Gastrocnemius medialis (tissue), 4 donors: ENCODE results near the gene ADGRF3. TPM values are rescaled to one million over a fixed set of nuclear protein-coding genes. Genes with fewer than 3 reads are reported as not detected.

ENCODE experiments used
- ATAC-seq, 2 donors: fragments of 150-250 bp; one replicate each; pipeline ENCODE4 v1.9.1; 2016
- DNase-seq, 2 donors: peaks; one replicate each; pipeline ENCODE4 v3.0.0-alpha.2; 2019
- H3K27ac ChIP-seq, 4 donors: fragments of 200-600 bp; sonication (generic); 1 replicate in 1 of 4; 2 replicates in 3 of 4; pipeline ENCODE4 v1.5.1; 2016 to 2018; ENCODE audit warnings: mild to moderate bottlenecking in 2 of 4, moderate library complexity in 1 of 4
- H3K27me3 ChIP-seq, 3 donors: fragments of 200-600 bp; sonication (generic) in 2 of 3; 1 replicate in 1 of 3; 2 replicates in 2 of 3; pipeline versions ENCODE4 v1.5.1 to v1.6.0; 2016 to 2019; ENCODE audit warnings: mild to moderate bottlenecking in 1 of 3, moderate library complexity in 1 of 3
- H3K36me3 ChIP-seq, 2 donors: fragments of 200-600 bp; sonication (generic) in 1 of 2; one replicate each; pipeline ENCODE4 v1.5.1; 2017 to 2018
- H3K4me1 ChIP-seq, 2 donors: fragments of 200-600 bp; sonication (generic) in 1 of 2; one replicate each; pipeline ENCODE4 v1.5.1; 2016 to 2017; ENCODE audit warnings: mild to moderate bottlenecking in 2 of 2
- H3K4me3 ChIP-seq, 4 donors: fragments of 200-600 bp; sonication (generic) in 3 of 4; 1 replicate in 1 of 4; 2 replicates in 3 of 4; pipeline ENCODE4 v1.5.1; 2016 to 2019; ENCODE audit warnings: mild to moderate bottlenecking in 2 of 4
- H3K9me3 ChIP-seq, 3 donors: fragments of 200-600 bp; sonication (generic) in 2 of 3; 1 replicate in 1 of 3; 2 replicates in 2 of 3; pipeline ENCODE4 v1.5.1; 2016 to 2019
- POLR2A ChIP-seq, 2 donors: fragments of 450-650 bp; IDR thresholded peaks; one replicate each; pipeline ENCODE4 v1.6.1; 2017; ENCODE audit warnings: antibody characterized with exemption in 2 of 2, mild to moderate bottlenecking in 2 of 2, moderate library complexity in 2 of 2
- in situ Hi-C, 4 donors: fragments of 200-750 bp; cut with MboI; loops; one replicate each; pipeline versions ENCODE4 v1.15.0 to v1.8.0; 2017; ENCODE audit warnings: low sequenced_read_pairs in 4 of 4
- intact Hi-C: fragments of 100-400 bp; cut with DNase I; formaldehyde crosslinking; loops from one replicate; pipeline ENCODE4 v1.15.1; 2023; ENCODE audit warnings: low total_unique reads
- total RNA-seq, 4 donors: library from RNA; depleted of rRNA; stranded (reverse); fragments of >200 nt; gene quantifications; one replicate each; pipeline versions ENCODE4 v1.1.0 to v1.2.3, GENCODE V29; 2016
- TF ChIP-seq, protein P1 (sequence below), 5 experiments: fragments of 450-650 bp in 3 of 5; fragments of 200-600 bp in 2 of 5; sonication (generic) in 2 of 5; IDR thresholded peaks in 4 of 5; conservative IDR thresholded peaks in 1 of 5; 1 replicate in 4 of 5; 2 replicates in 1 of 5; pipeline ENCODE4 v1.5.1; 2016 to 2019; ENCODE audit warnings: antibody characterized with exemption in 5 of 5, mild to moderate bottlenecking in 3 of 5, moderate library complexity in 3 of 5

ADGRF3 gene
- total RNA-seq, 4 donors from 2014 or later, result not detected

DNA sequence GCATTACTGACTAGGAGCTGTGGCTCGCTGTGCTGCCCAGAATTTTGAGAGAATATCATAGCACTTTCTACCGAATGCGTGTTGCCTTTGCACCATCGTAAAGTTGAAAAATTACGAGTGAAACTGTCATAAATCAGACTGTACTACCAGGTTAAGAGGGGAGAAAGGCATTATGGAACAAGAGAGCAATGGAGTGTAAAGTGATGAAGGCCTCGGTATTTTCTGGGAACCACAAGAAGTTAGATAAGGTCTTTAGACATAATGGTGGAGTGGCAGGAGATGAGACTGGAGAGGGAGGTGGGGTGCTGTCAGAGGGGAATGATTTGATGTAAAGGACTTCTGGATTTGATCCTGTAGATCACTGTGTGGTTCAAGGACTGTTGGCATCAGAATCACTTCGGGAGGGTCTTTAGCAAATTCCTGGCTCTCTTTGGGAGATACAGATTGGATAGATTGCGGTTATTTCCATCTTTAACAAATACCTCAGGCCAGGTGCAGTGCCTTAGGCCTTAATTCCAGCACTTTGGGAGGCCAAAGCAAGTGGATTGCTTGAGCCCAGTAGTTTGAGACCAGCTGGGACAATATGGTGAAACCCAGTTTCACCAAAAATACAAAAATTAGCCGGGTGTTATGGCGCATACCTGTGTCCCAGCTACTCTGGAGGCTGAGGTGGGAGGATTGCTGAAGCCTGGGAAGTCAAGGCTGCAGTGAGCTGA, 4.9 kb upstream of the ADGRF3 start:
- in situ Hi-C loops (no loop called here), intact Hi-C loops (no loop called here)
- Histone ChIP-seq H3K4me1 (peaks cover 27 to 35% of the 10 kb centered on the region in 2 donors), H3K36me3 (no peaks in the 10 kb centered on the region), H3K9me3 (no peaks in the 10 kb centered on the region), H3K4me3 (no peak overlapping the region), H3K27ac (no peak overlapping the region), H3K27me3 (no peaks in the 10 kb centered on the region)
- ATAC-seq (no peak), DNase-seq (no peak)
- TF ChIP-seq, protein P1, sequence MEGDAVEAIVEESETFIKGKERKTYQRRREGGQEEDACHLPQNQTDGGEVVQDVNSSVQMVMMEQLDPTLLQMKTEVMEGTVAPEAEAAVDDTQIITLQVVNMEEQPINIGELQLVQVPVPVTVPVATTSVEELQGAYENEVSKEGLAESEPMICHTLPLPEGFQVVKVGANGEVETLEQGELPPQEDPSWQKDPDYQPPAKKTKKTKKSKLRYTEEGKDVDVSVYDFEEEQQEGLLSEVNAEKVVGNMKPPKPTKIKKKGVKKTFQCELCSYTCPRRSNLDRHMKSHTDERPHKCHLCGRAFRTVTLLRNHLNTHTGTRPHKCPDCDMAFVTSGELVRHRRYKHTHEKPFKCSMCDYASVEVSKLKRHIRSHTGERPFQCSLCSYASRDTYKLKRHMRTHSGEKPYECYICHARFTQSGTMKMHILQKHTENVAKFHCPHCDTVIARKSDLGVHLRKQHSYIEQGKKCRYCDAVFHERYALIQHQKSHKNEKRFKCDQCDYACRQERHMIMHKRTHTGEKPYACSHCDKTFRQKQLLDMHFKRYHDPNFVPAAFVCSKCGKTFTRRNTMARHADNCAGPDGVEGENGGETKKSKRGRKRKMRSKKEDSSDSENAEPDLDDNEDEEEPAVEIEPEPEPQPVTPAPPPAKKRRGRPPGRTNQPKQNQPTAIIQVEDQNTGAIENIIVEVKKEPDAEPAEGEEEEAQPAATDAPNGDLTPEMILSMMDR (IDR thresholded peaks at IDR 0.05 in 4 of 5, conservative IDR thresholded peaks at IDR 0.05 in 1 of 5), result no peak

DNA sequence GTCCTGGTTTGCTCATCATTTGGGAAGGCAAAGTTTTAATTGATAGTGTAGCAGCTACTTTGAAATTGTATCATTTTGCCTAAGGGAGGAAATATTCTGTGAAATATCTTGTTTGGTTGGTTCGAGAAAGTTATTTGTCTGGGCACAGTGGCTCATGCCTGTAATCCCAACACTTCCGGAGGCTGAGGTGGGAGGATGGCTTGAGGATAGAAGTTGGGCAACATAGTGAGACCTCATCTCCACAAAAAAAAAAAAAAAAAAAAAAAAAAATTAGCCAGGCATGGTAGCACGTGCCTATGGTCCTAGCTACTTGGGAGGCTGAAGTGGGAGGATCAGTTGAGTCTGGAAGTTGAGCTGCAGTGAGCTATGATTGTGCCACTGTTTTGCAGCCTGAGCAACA, 3.1 kb upstream of the ADGRF3 start:
- in situ Hi-C loops (loop anchor here (25.0 kb wide), 2 partner anchors 362 to 387 kb away; partner anchors contain the start of gene KIF3C (in 1 of the 4)), intact Hi-C loops (loop anchor here (5.0 to 10.0 kb wide), 4 partner anchors 112 to 625 kb away; partner anchors contain the start of genes ASXL2, MAPRE3 and SLC35F6)
- peaks cover 21 to 22% of the 10 kb centered on the region in 2 donors for H3K4me1 ChIP-seq

DNA sequence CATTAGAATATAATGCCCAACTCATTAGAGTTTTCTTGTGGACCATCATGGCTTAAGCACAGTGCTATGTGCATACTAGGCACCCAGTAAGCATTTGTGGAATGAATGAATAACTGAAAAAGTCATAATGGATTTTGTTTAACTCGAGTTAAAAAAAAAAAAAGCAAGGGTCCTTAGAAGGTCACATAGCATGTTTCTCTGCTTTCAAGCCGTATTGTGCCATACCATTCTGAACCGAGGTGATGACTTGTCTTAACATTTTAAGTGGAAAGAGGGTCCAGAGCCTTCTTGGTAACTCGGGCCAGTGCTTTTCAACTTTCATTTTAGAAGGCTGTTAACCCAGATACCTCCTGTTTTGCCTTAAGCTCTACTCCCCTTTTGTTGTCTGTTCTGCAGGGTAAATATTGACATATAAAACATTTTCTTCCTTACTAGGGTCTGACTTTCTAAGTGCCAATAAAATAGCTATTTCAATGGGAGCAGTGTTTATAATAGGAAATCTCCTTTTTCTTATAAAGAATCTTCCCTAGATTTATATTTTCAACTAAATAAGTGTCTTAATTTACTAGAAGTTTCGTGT, 787 bp upstream of the ADGRF3 start:
- no peak for ATAC-seq
- Histone ChIP-seq H3K27me3 (no peaks in the 10 kb centered on the region), H3K4me3 (peak overlapping the region; percentile 87 to 95 (median 92)), H3K9me3 (no peaks in the 10 kb centered on the region), H3K36me3 (no peaks in the 10 kb centered on the region), H3K4me1 (peaks cover 26 to 27% of the 10 kb centered on the region in 2 donors), H3K27ac (peak overlapping the region; percentile 91 to 98 (median 95))
- in situ Hi-C loops (loop anchor here (25.0 kb wide), 2 partner anchors 360 to 385 kb away; partner anchors contain the start of gene KIF3C (in 1 of the 4)), intact Hi-C loops (loop anchor here (5.0 to 10.0 kb wide), 4 partner anchors 110 to 627 kb away; partner anchors contain the start of genes ASXL2, MAPRE3 and SLC35F6)
- TF ChIP-seq, protein P1 (IDR thresholded peaks at IDR 0.05 in 4 of 5, conservative IDR thresholded peaks at IDR 0.05 in 1 of 5), result no peak
- DNase-seq, result no peak

More for the DNA sequence above, 3.1 kb upstream of the ADGRF3 start:
- Histone ChIP-seq H3K27me3 (no peaks in the 10 kb centered on the region), H3K36me3 (no peaks in the 10 kb centered on the region), H3K4me3 (no peak overlapping the region), H3K9me3 (no peaks in the 10 kb centered on the region), H3K27ac (no peak overlapping the region)
- no peak for ATAC-seq
- no peak for DNase-seq
- TF ChIP-seq, protein P1 (IDR thresholded peaks at IDR 0.05 in 4 of 5, conservative IDR thresholded peaks at IDR 0.05 in 1 of 5), result no peak
- TF ChIP-seq POLR2A (IDR thresholded peaks at IDR 0.05), result no peak

DNA sequence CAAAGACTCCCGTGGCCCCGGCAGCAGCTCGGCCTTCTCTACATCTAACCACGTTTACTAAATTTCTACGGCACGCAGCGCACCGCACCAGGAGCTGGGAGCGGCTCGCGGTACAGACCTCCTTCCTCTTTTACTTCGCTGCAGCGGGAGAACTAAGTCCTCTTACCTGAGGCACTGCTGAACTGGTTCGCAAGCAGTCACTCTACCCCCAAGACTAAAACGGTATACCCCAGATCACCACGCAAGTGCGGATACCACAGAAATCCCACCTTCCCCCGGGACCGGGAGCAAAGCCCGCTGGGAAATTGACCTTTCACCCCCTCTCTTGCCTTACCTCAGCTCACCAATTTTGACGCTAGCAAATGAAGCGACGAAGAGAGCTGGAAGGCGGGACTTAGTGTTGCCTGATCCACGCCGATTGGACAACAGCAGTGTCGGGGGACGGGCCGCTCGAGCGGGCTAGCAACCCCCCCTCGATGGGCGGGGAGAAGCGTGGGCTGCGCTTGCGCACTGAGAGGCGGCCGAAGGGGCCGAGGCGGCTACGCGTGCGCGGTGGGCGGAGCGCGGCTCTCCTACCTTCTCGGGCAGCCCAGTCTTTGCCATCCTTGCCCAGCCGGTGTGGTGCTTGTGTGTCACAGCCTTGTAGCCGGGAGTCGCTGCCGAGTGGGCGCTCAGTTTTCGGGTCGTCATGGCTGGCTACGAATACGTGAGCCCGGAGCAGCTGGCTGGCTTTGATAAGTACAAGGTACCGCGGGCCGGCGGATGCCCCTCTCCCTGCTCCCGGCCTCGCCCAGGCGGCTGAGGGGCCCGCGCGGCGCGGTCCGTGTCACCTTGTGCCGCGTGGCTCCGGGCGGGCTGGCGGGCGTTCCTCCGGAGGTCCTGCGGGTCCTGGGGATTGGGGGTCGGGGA, 790 bp downstream of the ADGRF3 start, which contains the start of gene SELENOI:
Gene SELENOI (plus strand): TSS at position 599 of the 909 bp plus-strand sequence. CDS start 90 bp downstream, at position 689.
- H3K9me3 ChIP-seq, result no peaks in the 10 kb centered on the region
- H3K4me3 ChIP-seq, result peak within 1 kb of the TSS; percentile 87 to 95 (median 92)
- DNase-seq (peak; percentile 99), ATAC-seq (peak; percentile 99)
- peaks cover 26 to 27% of the 10 kb centered on the region in 2 donors for H3K4me1 ChIP-seq
- peak; percentile 91 to 93 for TF ChIP-seq POLR2A (IDR thresholded peaks at IDR 0.05)
- TF ChIP-seq, protein P1 (IDR thresholded peaks at IDR 0.05 in 4 of 5, conservative IDR thresholded peaks at IDR 0.05 in 1 of 5), result no peak
- intact Hi-C loops (loop anchor here (5.0 to 10.0 kb wide), 4 partner anchors 108 to 629 kb away; partner anchors contain the start of genes ASXL2, MAPRE3 and SLC35F6), in situ Hi-C loops (loop anchor here (25.0 kb wide), 2 partner anchors 358 to 383 kb away; partner anchors contain the start of gene KIF3C (in 1 of the 4))
- H3K27ac ChIP-seq, result peak within 1 kb of the TSS; percentile 91 to 98 (median 95)
- H3K36me3 ChIP-seq, result no peaks in the 10 kb centered on the region
- H3K27me3 ChIP-seq, result no peaks in the 10 kb centered on the region
